NCI-H2081 (cell line): ENCODE data around the gene KRTAP5-3.
A peak's percentile ranks its signal among the peaks of the same experiment; 100 is the strongest.
"Not testable (repeated sequence)": the region's sequence is repeated elsewhere in the genome, so short reads cannot be mapped to it uniquely, and the experiment has no call there.

Source experiments
- DNase-seq, 2 experiments: peaks; one replicate each; lab custom pipeline; 2025; lab: John Stamatoyannopoulos, UW

Gene KRTAP5-3

GRCh38 chr11:1619449-1619848 lies 11.2 kb upstream of the KRTAP5-3 start:
- DNase-seq: no peak

GRCh38 chr11:1618231-1618630 lies 10.0 kb upstream of the KRTAP5-3 start:
- DNase-seq: no peak

GRCh38 chr11:1607901-1608300 lies 362 bp downstream of the KRTAP5-3 start:
- not testable (repeated sequence) for DNase-seq

- not testable (repeated sequence) for DNase-seq
Observed at GRCh38 chr11:1607156-1607845, 962 bp downstream of the KRTAP5-3 start.

GRCh38 chr11:1605923-1606322 lies 2.3 kb downstream of the KRTAP5-3 start:
- not testable (repeated sequence) for DNase-seq

GRCh38 chr11:1604711-1605110 lies 3.6 kb downstream of the KRTAP5-3 start:
- DNase-seq: no peak

- DNase-seq: no peak
Observed at GRCh38 chr11:1604181-1604580, 4.1 kb downstream of the KRTAP5-3 start.

- DNase-seq: no peak
Observed at GRCh38 chr11:1603629-1604028, 4.6 kb downstream of the KRTAP5-3 start.

- not testable (repeated sequence) for DNase-seq
Observed at GRCh38 chr11:1601663-1602062, 6.6 kb downstream of the KRTAP5-3 start.

- DNase-seq: no peak
Observed at GRCh38 chr11:1600626-1601025, 7.6 kb downstream of the KRTAP5-3 start.

- DNase-seq: no peak
Observed at GRCh38 chr11:1598816-1599215, 9.4 kb downstream of the KRTAP5-3 start.

GRCh38 chr11:1598406-1598805 lies 9.9 kb downstream of the KRTAP5-3 start:
- DNase-seq: not testable (repeated sequence)

GRCh38 chr11:1597994-1598380 lies 10.3 kb downstream of the KRTAP5-3 start, which contains the start of gene KRTAP5-2:
KRTAP5-2 (minus strand) TSS chr11:1598294; CDS start chr11:1598250, 44 bp downstream.
- no peak for DNase-seq

GRCh38 chr11:1597331-1597993 lies 10.8 kb downstream of the KRTAP5-3 start:
- no peak for DNase-seq

- DNase-seq: not testable (repeated sequence)
Observed at GRCh38 chr11:1596576-1597121, 11.6 kb downstream of the KRTAP5-3 start.

- DNase-seq: not testable (repeated sequence)
Observed at GRCh38 chr11:1595994-1596575, 12.2 kb downstream of the KRTAP5-3 start.

- DNase-seq: peak in 1 of 2 experiments; percentile 9
Observed at GRCh38 chr11:1592628-1593027, 15.6 kb downstream of the KRTAP5-3 start.

GRCh38 chr11:1589996-1590395 lies 18.3 kb downstream of the KRTAP5-3 start:
- no peak for DNase-seq

GRCh38 chr11:1589191-1589963 lies 18.9 kb downstream of the KRTAP5-3 start:
- not testable (repeated sequence) for DNase-seq

GRCh38 chr11:1586699-1587098 lies 21.6 kb downstream of the KRTAP5-3 start:
- DNase-seq: no peak

GRCh38 chr11:1584661-1585370 lies 23.4 kb downstream of the KRTAP5-3 start, which contains the start of gene KRTAP5-1:
KRTAP5-1 (minus strand) TSS chr11:1585283; CDS start chr11:1585249, 34 bp downstream.
- DNase-seq: not testable (repeated sequence)
